Prostate gland (tissue), 2 donors: ENCODE measurements around the gene FTSJ3.
"Not testable (repeated sequence)": the region's sequence is repeated elsewhere in the genome, so short reads cannot be mapped to it uniquely, and the experiment has no call there.

ENCODE experiments used
- POLR2A ChIP-seq: fragments of 450-650 bp; IDR thresholded peaks from one replicate; pipeline ENCODE4 v1.6.1; 2016; ENCODE audit warnings: antibody characterized with exemption, mild to moderate bottlenecking
- POLR2AphosphoS5 ChIP-seq: sonication (generic); formaldehyde crosslinking; IDR thresholded peaks from one replicate; pipeline ENCODE4 v1.6.1; 2017; ENCODE audit warnings: antibody characterized with exemption
- TF ChIP-seq, protein P1 (sequence below), 4 experiments: fragments of 200-600 bp in 2 of 4; fragments of 450-650 bp in 2 of 4; sonication (generic) in 2 of 4; IDR thresholded peaks; 1 replicate in 3 of 4; 2 replicates in 1 of 4; pipeline ENCODE4 v1.5.1; 2016 to 2019; ENCODE audit warnings: antibody characterized with exemption in 4 of 4, mild to moderate bottlenecking in 2 of 4, moderate library complexity in 2 of 4

DNA sequence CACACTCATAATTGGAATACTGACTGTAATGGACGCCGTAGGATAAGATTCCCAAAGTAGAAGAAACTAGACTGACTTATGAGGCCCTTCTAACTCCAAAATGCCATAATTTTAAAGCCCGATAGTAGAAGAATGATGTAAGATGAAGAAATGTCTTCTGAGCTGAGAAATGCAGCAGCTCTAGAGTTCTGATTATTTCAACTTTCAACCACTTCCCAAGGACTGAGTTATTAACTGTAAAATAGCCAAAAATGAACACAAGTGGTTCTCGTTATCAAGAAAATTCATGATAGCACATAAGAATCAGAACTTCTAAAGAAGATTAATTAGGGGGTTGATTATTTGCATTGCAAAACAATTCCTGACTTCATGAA, 42.8 kb upstream of the FTSJ3 start:
- TF ChIP-seq, protein P1, sequence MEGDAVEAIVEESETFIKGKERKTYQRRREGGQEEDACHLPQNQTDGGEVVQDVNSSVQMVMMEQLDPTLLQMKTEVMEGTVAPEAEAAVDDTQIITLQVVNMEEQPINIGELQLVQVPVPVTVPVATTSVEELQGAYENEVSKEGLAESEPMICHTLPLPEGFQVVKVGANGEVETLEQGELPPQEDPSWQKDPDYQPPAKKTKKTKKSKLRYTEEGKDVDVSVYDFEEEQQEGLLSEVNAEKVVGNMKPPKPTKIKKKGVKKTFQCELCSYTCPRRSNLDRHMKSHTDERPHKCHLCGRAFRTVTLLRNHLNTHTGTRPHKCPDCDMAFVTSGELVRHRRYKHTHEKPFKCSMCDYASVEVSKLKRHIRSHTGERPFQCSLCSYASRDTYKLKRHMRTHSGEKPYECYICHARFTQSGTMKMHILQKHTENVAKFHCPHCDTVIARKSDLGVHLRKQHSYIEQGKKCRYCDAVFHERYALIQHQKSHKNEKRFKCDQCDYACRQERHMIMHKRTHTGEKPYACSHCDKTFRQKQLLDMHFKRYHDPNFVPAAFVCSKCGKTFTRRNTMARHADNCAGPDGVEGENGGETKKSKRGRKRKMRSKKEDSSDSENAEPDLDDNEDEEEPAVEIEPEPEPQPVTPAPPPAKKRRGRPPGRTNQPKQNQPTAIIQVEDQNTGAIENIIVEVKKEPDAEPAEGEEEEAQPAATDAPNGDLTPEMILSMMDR (IDR thresholded peaks at IDR 0.05) = not testable (repeated sequence)
- not testable (repeated sequence) for TF ChIP-seq POLR2A, POLR2AphosphoS5
